ENCODE data around the gene PAPLN.

The PAPLN gene

GRCh38 chr14:73207615-73208014 lies 29.7 kb upstream of the PAPLN start:
- CTCF ChIA-PET: no interaction called here

GRCh38 chr14:73208390-73208789 lies 28.9 kb upstream of the PAPLN start:
- DNase-seq (ENCODE audit: low read depth, low spot score): no peak
- TF ChIP-seq, protein P1, sequence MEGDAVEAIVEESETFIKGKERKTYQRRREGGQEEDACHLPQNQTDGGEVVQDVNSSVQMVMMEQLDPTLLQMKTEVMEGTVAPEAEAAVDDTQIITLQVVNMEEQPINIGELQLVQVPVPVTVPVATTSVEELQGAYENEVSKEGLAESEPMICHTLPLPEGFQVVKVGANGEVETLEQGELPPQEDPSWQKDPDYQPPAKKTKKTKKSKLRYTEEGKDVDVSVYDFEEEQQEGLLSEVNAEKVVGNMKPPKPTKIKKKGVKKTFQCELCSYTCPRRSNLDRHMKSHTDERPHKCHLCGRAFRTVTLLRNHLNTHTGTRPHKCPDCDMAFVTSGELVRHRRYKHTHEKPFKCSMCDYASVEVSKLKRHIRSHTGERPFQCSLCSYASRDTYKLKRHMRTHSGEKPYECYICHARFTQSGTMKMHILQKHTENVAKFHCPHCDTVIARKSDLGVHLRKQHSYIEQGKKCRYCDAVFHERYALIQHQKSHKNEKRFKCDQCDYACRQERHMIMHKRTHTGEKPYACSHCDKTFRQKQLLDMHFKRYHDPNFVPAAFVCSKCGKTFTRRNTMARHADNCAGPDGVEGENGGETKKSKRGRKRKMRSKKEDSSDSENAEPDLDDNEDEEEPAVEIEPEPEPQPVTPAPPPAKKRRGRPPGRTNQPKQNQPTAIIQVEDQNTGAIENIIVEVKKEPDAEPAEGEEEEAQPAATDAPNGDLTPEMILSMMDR (IDR thresholded peaks at IDR 0.05; ENCODE audit: insufficient read depth, low read length, missing control alignments): no peak
- no peak overlapping the region for H3K4me3 ChIP-seq (ENCODE audit: low read depth, low read length)
- ChIA-PET CTCF (no interaction called here), POLR2A (no interaction called here)

More at GRCh38 chr14:73207615-73208014, 29.7 kb upstream of the PAPLN start:
- H3K4me3 ChIP-seq (ENCODE audit: low read depth, low read length): no peak overlapping the region
- POLR2A ChIA-PET: no interaction called here
- DNase-seq (ENCODE audit: low read depth, low spot score): no peak
- TF ChIP-seq, protein P1 (IDR thresholded peaks at IDR 0.05; ENCODE audit: insufficient read depth, low read length, missing control alignments): no peak

GRCh38 chr14:73208846-73209245 lies 28.5 kb upstream of the PAPLN start:
- ChIA-PET CTCF (interaction anchor here (1.6 kb wide), 1 partner anchor 23 kb away, joined by 3 read pairs; no protein-coding TSS in a partner anchor), POLR2A (no interaction called here)
- no peak for DNase-seq (ENCODE audit: low read depth, low spot score)
- no peak overlapping the region for H3K4me3 ChIP-seq (ENCODE audit: low read depth, low read length)
- TF ChIP-seq, protein P1 (IDR thresholded peaks at IDR 0.05; ENCODE audit: insufficient read depth, low read length, missing control alignments): no peak

DNA sequence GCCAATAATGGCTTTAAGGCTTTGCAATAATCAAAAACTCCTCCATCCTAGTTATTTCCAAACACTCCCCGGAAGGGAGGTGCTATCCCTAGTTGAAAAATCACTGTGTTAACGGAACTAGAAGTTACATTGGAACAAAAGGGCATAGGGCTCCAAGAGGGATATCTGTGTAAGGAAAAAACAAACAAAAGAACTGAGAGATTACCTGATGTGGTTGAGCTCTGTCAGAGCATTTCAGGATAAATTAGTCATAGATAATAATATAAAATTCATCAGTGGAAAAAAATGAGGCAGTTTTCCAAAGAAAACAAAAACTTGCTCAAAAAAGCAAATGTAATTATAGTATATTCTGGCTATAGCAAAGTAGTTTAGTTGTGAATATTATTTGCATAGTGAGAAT lies 27.4 kb upstream of the PAPLN start:
- H3K4me3 ChIP-seq (ENCODE audit: low read depth, low read length): no peak overlapping the region
- ChIA-PET POLR2A (no interaction called here), CTCF (interaction anchor here (1.3 to 2.3 kb wide), 4 partner anchors 10 to 262 kb away, joined by 3 to 9 read pairs (median 4); no protein-coding TSS in a partner anchor)
- DNase-seq (ENCODE audit: low read depth, low spot score): no peak
- TF ChIP-seq, protein P1 (IDR thresholded peaks at IDR 0.05; ENCODE audit: insufficient read depth, low read length, missing control alignments): no peak

GRCh38 chr14:73211251-73212040 lies 25.9 kb upstream of the PAPLN start:
- POLR2A ChIA-PET: no interaction called here
- no peak for DNase-seq (ENCODE audit: low read depth, low spot score)
- TF ChIP-seq, protein P1 (IDR thresholded peaks at IDR 0.05; ENCODE audit: insufficient read depth, low read length, missing control alignments): no peak
- H3K4me3 ChIP-seq (ENCODE audit: low read depth, low read length): no peak overlapping the region
- CTCF ChIA-PET: interaction anchor here (1.1 to 2.3 kb wide), 2 partner anchors 38 to 84 kb away, joined by 3 to 9 read pairs; no protein-coding TSS in a partner anchor

DNA sequence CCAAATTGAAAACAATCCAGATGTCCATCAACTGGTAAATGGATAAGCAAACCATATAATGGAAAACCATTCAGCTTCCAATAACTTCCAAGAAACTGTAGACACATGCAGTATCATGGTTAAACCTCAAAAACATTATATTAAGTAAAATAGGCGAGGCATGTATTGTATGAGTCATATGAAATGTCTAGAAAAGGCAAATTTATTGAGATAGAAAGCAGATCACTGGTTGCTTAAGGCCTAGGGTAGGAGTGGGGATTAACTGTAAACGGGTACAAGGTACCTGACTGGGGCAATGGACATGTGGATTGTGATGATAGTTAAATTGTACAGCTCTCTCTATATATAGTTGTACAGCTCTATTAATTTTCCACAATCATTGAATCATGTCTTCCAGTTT lies 21.3 kb upstream of the PAPLN start:
- TF ChIP-seq, protein P1 (IDR thresholded peaks at IDR 0.05; ENCODE audit: insufficient read depth, low read length, missing control alignments): no peak
- no peak overlapping the region for H3K4me3 ChIP-seq (ENCODE audit: low read depth, low read length)
- ChIA-PET POLR2A (no interaction called here), CTCF (interaction anchor here (1.0 kb wide), 1 partner anchor 18 kb away, joined by 4 read pairs; no protein-coding TSS in a partner anchor)
- DNase-seq (ENCODE audit: low read depth, low spot score): no peak
